GM18867 (cell line): ENCODE measurements around the gene KLK5.
"Not testable (repeated sequence)": the region's sequence is repeated elsewhere in the genome, so short reads cannot be mapped to it uniquely, and the experiment has no call there.

Experiments used
- ATAC-seq: cut with Tn5 transposase; IDR thresholded peaks from one replicate; pipeline ENCODE4 v1.9.1; 2021; ENCODE audit warnings: mild to moderate bottlenecking, moderate library complexity; ENCODE audit not compliant: unreplicated experiment

Gene KLK5

DNA sequence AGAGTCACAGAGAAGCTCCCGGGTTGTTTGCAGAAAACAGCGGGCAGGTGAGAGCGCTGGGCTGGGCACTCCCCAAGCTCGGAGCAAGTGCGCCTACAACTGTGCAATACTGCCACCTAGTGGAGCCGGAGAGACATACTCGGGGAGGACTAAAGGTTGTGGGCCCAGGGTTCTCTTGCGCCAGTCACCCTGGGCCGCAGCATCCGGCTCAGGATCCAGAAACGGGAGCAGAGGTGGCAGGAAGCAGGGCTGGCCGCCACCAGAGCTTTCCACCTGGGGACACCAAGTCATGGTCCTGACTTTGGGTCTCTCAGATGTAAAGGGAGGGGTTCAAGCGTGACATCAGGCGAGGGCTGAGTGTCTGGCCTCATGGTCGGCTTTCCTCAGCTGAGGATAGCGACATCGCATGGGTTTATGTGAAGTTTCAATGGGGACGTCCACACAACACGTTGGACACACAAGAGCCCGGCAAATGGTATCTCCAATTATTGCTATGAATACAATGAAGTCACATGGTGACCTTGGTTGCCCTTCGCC lies 30.5 kb downstream of the KLK5 start:
- ATAC-seq = peak; percentile 61

DNA sequence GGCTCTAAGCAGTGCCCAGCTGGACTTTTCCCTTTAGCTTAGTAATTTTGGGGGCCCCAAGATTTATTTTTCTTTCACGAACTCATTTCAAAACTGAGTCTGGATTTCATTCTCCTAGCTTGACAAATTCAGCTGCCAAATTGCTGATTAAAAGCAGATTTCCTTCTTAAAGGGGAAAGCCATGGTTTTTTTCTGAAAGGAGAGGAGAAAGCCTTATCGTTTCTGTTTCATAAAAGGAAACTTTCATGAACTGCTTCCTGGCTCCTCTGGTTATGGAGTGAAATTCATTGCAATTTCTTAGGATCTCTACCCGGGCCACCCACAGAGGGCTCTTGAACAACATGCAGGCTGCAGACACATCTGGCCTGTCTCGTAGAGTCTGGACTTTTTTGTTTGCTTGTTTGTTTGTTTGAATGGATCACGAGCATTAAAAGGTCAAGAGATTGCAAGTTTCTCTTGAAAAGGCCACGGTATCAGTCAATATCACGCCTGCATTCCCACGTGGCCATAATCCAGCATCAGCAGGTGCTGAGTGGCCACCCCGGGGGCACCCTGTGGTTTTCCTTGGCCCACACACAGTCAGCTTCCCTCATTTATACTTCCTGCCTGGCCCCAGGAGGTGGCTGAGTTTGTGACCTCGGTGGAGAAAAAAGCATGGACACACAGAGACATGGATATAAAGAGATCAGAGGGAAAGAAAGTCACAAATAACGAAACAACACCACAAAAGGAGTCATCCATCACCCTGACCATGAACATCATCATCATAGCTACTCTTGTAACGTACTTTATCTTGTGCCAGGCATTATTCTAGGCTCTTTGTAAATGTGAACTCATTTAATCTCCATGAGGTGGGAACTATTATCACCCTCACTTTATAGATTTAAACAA lies 31.2 kb downstream of the KLK5 start:
- no peak for ATAC-seq

DNA sequence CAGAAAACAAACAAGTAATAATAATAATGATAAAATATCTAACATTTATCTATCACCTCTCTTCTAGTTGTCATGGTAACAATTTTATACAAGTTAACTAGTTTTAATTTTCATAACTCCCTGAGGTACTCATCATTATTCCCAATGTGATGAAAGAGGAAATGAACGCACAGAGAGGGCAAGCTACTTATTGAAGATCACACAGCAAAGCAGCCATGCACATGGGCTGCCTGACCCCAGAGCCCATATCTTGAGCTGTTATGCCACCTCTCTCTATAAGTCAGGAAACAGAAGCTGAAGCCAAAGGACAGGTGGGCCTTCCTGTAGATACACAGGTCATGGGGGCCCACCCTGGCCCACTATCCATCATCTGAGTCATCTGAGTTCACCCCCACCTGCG lies 36.8 kb downstream of the KLK5 start:
- no peak for ATAC-seq

DNA sequence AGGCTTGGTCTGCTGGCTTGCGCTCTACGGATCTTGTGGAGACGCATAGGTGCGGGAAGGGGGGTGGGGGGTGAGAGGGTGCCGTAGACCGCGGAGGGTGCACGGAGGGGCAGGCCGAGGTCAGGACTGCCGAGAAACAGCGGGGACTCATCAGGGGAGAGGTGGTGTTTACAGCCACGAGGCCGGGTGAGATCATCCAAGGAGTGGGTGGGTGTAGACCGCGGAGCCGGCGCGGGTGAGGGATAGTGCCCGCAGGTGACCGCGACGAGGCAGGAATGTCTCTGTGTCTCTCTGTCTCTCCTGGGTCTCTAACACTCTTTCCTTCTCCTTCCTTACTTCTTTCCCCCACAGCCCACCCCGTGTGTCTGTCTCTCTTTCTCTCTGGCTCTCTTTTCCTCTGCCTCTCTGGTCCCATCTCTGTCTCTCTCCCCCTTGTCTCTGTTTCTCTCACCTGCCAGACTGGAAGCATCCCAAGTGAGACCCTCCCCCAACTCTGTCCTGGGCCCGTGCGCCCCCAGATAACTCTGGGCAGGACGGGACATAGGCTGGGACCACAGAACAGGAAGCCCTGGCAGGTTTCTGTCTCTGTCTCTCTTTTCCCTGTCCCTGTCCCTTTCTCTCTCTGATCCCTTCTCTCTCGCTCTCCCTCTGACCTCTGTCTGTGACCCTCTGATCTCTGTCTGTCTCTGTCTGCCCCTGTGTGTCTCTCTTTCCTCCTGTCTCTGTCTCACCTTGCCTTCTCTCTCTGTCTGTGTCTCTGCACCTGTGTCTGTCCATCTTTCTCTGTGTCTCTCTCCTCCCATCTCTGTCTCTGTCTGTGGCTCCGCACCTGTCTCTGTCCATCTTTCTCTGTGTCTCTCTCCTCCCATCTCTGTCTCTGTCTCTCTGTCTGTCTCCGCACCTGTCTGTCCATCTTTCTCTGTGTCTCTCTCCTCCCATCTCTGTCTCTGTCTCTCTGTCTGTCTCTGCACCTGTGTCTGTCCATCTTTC lies 39.8 kb downstream of the KLK5 start:
- ATAC-seq = no peak

DNA sequence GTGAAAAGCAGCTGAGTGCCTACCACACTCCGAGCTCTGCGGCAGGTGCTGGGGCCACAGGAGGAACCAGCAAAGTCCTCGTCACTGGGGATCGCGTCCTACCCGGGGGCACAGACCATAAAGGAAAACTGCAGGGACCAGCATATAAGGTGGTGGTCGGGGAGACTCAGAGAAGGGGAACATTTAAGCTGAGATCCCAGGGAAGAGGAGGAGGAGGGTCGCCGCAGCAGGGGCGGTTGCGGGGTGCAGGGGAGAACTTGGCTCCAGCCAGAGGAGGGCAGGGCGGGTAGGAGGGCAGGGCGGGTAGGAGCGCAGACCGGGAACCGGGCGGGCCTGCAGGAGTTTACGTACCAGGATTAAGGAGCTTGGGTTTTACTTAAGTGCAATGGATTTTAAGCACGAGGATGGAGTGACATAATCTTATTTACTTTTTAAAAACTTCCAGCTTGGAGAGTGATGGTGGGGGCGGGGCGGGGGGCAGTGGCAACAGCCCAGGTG lies 40.7 kb downstream of the KLK5 start:
- ATAC-seq = no peak

DNA sequence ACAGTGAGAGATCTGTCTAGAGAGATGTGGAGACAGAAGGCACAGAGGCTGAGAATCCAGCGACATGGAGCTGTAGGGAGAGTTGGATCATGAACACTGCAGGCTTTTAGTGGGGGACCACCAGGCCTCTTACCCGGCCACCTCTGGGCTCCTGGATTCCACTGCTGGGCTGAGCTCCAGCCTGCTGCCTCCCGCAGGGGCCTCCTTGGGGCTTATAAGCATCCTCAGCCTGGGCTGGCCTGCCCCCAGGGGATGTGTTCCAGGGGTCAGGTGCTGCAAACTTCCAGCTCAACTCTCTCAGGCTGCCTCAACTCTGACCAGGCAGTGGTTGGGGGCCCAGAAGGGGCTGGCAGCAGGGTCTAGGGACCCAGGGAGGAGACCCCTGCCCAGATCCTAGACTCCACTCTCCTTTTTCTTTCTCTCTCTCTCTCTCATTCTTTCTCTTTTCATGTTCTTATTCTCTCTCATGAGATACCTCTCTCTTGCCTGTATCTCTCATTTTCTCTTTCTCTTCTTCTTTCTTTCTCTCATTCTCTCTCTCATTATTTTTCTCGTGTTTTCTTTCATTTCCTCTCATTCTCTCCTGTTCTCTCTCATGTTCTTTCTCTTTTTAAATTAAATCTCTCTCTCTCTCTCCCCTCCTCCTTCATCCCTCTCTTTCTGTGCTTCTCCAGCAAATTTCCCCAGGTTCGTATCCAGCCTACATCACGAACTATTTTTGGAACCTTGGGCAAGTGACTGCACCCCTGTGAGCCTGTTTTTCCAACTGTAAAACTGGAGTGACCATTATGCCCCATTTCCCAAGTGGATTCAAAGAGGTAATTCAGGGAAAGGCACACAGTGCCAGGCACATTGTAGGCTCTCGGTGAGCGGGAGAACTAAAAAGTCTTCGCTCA lies 41.4 kb downstream of the KLK5 start, which contains the start of gene KLK4:
KLK4 (minus strand) TSS at position 190 of the 896 bp plus-strand sequence. CDS start 657 bp downstream, outside the sequence.
- ATAC-seq = no peak

DNA sequence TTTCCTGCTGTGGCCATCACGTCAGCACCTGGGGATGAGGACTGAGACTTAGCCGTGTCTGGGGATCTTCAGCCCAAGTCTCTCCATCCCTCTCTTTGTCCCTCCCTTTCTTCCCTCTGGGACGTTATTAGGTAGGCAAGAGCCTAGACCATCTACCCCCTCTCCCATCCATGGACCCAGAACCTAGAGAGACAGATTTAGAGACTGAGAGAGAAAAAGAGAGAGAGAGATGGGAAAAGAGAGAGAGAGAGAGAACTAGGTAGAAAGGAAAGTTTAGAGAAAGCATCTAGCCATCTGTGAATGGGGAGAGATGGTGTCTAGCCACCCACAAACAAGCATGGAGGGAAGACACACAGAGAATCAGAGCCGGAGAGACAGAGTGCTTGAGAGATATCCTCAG lies 42.1 kb downstream of the KLK5 start:
- ATAC-seq = no peak

DNA sequence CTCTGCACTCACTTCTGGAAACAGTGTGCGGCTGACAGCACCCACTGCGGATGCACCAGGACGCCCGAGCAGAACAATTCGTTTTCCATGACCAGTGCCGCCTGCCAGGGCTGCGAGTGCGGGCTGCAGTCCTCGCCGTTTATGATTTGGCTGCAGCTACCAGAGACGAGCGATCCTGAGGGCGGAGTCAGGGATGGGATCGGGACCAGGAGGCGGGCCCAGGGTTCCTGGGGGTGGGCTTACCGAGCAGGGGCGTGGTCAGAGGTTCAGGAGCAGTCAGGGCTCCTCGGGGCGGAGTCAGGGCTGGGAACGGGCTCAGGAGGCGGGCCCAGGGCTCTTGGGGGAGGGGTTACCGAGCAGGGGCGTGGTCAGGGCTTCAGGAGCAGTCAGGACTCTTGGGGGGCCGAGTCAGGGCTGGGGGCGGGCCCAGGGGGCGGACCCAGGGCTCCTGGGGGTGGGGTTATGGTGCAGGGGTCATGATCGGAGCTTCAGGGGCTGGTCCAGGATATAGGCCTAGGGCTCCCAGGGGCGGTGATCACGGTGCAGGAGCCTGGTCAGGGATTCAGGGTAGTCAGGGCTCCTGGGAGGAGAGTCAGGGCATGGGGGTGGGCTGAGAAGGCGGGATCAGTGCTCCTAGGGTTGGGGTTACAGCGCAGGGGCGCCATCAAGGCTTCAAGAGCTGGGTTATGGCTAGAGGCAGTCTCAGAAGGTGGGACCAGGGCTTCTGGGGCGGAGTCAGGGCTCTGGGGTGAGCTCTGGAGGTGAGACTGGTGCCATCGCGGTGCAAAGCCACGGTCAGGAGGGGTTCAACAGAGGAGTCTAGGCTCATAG lies 43.4 kb downstream of the KLK5 start:
- ATAC-seq = no peak

DNA sequence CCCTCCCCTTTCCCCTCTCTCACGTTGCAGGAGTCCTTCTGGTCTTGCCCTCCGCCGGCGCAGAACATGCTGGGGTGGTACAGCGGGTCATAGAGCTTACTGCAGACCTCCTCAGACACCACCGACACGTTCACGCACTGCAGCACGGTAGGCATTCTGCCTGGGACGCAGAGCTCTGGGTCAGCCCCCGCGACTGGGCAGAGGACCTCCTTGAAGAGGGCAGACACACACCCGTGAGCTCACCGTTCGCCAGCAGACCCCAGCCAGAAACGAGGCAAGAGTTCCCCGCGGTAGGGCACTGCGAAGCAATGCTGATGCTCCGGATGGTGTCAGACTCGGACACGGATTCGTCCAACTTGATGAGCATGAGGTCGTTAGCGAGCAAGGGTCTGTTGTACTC lies 44.5 kb downstream of the KLK5 start:
- no peak for ATAC-seq

DNA sequence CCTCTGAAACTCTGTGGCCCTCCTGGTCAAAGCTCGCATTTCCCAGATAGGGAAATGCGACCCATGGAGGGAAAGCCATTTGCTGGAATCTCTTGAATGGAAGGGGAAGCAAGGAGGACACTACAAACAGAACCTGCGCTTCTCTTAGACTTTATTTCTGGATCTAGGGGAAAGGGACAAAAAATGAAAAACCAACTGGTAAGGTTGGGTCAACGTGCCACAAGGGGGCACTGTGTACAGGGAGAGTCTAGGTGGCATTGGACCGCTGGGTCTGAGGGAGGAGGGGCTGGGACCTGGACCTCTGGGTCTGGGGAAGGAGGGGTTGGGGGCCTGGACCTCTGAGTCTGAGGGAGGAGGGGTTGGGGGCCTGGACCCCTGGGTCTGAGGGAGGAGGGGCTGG lies 46.6 kb downstream of the KLK5 start:
- no peak for ATAC-seq

DNA sequence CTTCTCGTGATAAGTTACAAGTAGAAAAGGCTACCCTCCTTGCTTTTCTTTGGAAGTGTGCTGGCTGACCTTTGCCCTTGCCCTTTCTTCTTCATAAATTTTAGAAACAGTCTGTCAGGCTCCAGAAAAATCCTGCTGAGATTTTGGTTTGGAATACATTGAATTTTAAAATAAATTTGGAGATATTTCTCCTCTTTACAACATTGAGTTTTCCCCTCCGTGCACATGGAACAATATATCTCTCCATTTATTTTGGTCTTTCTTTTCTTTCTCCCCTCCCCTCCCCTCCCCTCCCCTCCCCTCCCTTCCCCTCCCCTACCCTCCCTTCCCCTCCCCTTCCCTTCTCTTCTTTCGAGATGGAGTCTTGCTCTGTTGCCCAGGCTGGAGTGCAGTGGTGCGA lies 50.2 kb downstream of the KLK5 start:
- ATAC-seq = no peak

DNA sequence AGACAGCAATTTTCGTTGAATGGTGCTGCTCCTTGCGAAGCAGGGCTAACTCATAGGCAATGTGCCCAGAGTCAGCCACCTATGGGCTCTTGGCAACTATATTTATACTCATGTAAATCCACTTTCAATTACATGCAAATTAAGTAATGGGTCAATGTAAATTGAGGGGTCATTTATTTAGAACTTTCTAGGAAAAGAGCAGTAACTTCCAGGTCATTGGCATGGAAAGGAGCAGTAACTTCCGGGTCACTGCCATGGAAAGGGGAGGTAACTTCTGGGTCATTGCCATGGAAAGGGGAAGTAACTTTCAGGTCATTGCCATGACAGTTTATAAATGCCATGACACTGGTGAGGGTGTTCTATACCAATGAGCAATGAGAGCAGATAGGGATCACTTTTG lies 53.3 kb downstream of the KLK5 start:
- no peak for ATAC-seq

DNA sequence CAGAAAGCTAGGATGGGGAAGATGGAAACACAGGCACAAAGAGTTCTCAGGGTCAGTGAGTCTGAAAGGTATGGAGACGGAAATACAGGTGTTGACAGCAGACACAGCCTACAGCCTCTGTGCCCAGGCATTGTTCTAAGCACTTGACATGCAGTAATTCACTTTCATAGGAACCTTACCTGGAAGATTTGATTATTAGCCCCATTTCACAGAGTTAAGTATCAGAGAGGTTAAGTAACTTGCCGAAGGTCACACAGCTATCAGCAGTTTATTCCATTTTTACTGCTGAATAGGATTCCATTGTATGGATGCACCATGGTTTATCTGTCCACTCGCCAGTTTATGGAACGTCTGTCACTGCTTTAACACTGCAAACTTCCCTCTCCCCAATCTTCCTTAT lies 54.8 kb downstream of the KLK5 start:
- ATAC-seq = no peak

DNA sequence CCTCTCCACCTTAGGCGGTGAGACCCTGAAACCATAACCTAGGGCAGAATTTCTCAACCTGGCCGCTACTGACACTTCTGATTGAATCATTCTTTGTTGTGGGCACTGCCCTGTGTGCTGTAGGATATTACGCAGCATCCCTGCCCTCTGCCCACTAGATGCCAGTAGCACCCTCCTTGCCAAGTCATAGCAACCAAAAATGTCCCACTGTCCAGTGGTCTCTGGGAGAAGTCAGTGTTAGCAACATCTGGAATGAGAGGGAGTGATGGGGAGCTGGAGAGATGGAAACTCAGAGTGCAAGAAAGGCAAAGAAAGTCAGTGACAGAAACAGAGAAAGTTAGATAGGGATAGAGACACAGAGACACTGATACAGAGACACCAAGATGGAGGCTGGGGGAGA lies 55.2 kb downstream of the KLK5 start:
- ATAC-seq = no peak

DNA sequence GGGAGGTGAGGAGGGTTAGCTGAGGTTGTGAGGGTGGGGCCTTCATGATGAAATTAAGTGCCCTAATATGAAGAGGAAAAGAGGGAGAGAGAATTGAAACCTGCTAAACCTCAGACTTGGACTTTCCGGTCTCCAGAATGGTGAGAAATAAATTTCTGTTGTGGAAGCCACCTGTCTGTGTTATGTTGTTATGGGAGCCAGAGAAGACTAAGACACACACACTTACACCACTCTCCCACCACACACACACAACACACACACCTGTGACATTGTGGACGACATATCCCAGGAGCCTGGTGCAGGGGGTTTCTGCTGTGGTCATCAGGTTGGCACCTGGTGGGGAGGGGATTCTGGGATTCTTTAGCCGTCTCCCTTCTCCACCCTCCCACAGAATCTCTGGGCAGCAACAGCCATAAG lies 55.6 kb downstream of the KLK5 start:
- ATAC-seq = peak; percentile 21

DNA sequence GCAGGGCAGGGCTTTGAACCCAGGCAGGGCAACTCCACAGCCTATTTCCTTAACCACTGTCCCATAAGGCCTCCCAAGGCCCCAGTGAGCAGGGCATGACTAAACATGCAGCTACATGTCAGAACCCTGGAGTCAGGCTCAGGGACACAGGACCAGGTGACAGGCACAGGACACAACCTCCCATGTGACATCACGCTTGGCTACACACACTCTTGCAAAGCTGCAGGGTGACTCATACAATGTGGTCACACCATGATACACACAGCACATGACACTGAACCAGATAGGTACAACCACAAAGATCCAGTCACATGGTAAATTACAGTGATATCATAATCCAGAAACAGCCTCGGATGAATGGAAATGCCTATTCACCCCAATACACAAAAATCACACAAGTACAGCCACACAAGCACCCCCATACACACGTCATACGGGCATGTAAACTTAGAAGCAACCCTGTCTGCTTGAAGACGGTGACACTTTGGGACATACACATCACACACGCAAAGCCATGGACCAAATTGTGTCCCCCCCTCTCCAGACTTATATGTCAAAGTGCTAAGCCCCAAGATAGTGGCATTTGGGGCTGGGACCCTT lies 56.1 kb downstream of the KLK5 start:
- peak; percentile 85 for ATAC-seq

DNA sequence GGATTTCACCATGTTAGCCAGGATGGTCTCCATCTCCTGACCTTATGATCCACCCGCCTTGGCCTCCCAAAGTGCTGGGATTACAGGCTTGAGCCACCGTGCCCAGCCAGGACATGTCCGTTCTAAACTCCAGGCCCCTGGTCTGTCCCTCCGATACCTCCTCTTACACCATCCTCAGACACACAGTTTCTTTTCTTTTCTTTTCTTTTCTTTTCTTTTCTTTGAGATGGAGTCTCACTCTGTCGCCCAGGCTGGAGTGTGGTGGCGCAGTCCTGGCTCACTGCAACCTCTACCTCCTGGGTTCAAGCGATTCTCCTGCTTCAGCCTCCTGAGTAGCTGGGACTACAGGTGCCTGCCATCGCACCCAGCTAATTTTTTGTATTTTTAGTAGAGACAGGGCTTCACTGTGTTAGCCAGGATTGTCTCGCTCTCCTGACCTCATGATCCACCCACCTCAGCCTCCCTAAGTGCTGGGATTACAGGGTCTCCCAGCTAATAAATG lies 56.7 kb downstream of the KLK5 start:
- not testable (repeated sequence) for ATAC-seq

DNA sequence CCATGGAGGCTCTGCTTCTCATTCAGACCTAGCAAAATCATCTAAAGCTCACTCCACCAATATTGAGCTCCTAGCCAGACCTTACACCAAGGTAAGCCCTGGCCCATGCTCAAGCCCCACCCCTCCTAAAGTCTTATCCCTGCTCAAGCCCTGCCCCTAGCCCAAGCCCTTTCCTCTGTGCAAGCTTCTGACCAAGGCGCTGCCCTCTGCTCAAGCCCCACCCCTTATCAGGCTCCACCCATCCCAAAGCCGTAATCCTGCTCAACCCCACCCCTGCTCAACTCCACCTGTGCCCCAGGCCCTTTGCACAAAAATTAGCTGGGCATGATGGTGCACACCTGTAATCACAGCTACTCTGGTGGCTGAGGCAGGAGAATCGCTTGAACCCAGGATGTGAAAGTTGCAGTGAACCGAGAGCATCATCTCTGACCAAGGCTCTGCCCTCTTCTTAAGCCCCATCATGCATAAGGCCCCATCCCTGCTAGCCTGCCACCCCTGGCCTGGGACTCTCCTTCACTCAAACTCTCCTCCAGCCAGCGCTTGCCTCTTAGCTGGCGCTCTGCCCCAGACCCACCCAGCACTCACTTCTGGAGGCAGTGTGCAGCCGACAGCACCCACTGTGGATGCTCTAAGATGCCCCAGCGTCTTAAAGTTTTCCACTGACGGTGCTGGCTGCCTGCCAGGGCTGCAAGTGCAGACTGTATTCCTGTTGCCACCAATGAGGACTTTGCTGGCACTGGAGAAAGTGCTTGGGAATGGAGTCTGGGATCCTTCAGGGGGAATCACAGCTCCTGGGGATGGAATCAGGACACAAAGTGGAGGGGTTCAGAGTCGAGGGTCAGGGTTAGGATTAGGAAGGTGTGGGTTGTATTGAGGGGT lies 58.1 kb downstream of the KLK5 start:
- no peak for ATAC-seq
